ENCODE measurements around the gene C5orf63. TPM values are rescaled to one million over a fixed set of nuclear protein-coding genes. Genes with fewer than 3 reads are reported as not detected.

C5orf63 gene
- total and polyA plus RNA-seq, 2 of the 8 experiments (the other 6 are each of a cell fraction or from before 2014, with no cell fraction given) = 0.67 to 0.71 TPM

- Histone ChIP-seq H3K4me1 (replicated peaks in 1 of 4; ENCODE audit: control insufficient read depth in 3 of 4, insufficient read depth in 4 of 4, low read length in 3 of 4) (peaks cover 0 to 9% (median 6%) of the 10 kb centered on the region in 4 experiments; a peak in 4 of 7 replicates), H2AFZ (ENCODE audit: low read length) (no peak overlapping the region), H2BK20ac (ENCODE audit: low read length) (no peak overlapping the region), H2BK12ac (ENCODE audit: low read depth, low read length) (no peak overlapping the region), H3K27me3 (replicated peaks in 1 of 4; ENCODE audit: control insufficient read depth in 3 of 4, extremely low read depth in 1 of 4, insufficient read depth in 3 of 4, low read length in 3 of 4) (peaks cover 0 to 14% (median 9%) of the 10 kb centered on the region in 4 experiments; a peak in 5 of 7 replicates), H3K27ac (ENCODE audit: low read depth, low read length) (no peak overlapping the region), H2AK5ac (ENCODE audit: low read depth, low read length) (no peak overlapping the region), H3K14ac (ENCODE audit: insufficient read length) (no peak overlapping the region), H3K4ac (replicated peaks; ENCODE audit: insufficient read length, low read depth, low read length) (no peak overlapping the region), H2BK5ac (ENCODE audit: low read depth, low read length) (no peak overlapping the region), H3K4me2 (ENCODE audit: insufficient read depth in 1 of 2, low read depth in 2 of 2, low read length in 2 of 2) (no peak overlapping the region), H3K36me3 (ENCODE audit: control insufficient read depth in 2 of 4, insufficient read depth in 4 of 4, low read length in 3 of 4) (no peaks in the 10 kb centered on the region), H3K9me3 (ENCODE audit: insufficient read depth in 2 of 2, low read depth in 1 of 2, low read length in 1 of 2) (no peaks in the 10 kb centered on the region), H4K8ac (ENCODE audit: extremely low read depth, insufficient read depth, low read length) (no peak overlapping the region), H3K4me3 (ENCODE audit: extremely low read depth in 1 of 4, insufficient read depth in 2 of 4, low read depth in 3 of 4, low read length in 4 of 4) (no peak overlapping the region), H3K18ac (ENCODE audit: extremely low read depth, low read length) (no peak overlapping the region), H4K5ac (ENCODE audit: insufficient read length, low read depth, low read length) (no peak overlapping the region), H3K56ac (replicated peaks; ENCODE audit: insufficient read length, low read depth, low read length) (no peak overlapping the region), H3K79me2 (ENCODE audit: control insufficient read depth in 1 of 2, insufficient read depth in 2 of 2, low read length in 2 of 2) (peaks cover 0 to 29% of the 10 kb centered on the region in 2 experiments; a peak in 2 of 4 replicates), H3K23me2 (ENCODE audit: low read depth, low read length) (peaks cover 19% of the 10 kb centered on the region; the same call in 1 of the 2 replicates), H3K79me1 (ENCODE audit: low read depth, low read length) (no peaks in the 10 kb centered on the region), H3K23ac (ENCODE audit: insufficient read length) (no peak overlapping the region), H4K20me1 (replicated peaks in 1 of 2; ENCODE audit: control insufficient read depth in 1 of 2, insufficient read depth in 2 of 2, low read length in 2 of 2) (peaks cover 0 to 7% of the 10 kb centered on the region in 2 experiments), H4K91ac (replicated peaks; ENCODE audit: insufficient read length, low read length) (no peak overlapping the region), H2BK15ac (ENCODE audit: low read length) (no peak overlapping the region), H3K9ac (replicated peaks in 1 of 4; ENCODE audit: extremely low read depth in 1 of 4, low read depth in 3 of 4, low read length in 3 of 4) (no peak overlapping the region), H2BK120ac (replicated peaks; ENCODE audit: low read depth, low read length) (no peak overlapping the region)
- no peak for DNase-seq (ENCODE audit: low read depth in 1 of 2, low spot score in 2 of 2)
- 88% methylated on average over 1 of the region's 1 CpG; no CpG with 5 or more reads in 1 of the 2 experiments for WGBS, 2 experiments (ENCODE audit: extremely low coverage in 1 of 2, insufficient coverage in 1 of 2, insufficient read length in 1 of 2, insufficient replicate concordance in 2 of 2, low coverage in 1 of 2, low lambda C conversion rate in 2 of 2, missing lambda C conversion rate in 1 of 2)
- ChIA-PET POLR2A (ENCODE audit: partially characterized antibody) (interaction anchor here (1.2 kb wide), 1 partner anchor 249 kb away, joined by 3 read pairs; no protein-coding TSS in a partner anchor), CTCF (ENCODE audit: partially characterized antibody) (interaction anchor here (0.7 to 1.6 kb wide), 3 partner anchors 10 to 389 kb away, joined by 3 to 5 read pairs (median 3); no protein-coding TSS in a partner anchor)
- FAIRE-seq = no peak
- TF ChIP-seq CEBPB (IDR thresholded peaks at IDR 0.05; ENCODE audit: low read depth, low read length) (no peak), TAF1 (IDR thresholded peaks at IDR 0.05; ENCODE audit: low read depth, low read length) (no peak), KDM1A (IDR thresholded peaks at IDR 0.05; ENCODE audit: borderline replicate concordance, low read length) (no peak)
Observed at GRCh38 chr5:127027539-127027938, 45.8 kb downstream of the C5orf63 start.

All from H1 (cell line).